Keratinocyte (primary cell): ENCODE data around the gene TMEM240.

ENCODE experiments used
- EZH2 ChIP-seq: IDR thresholded peaks from one replicate; pipeline ENCODE4 v1.6.1; 2012; ENCODE audit warnings: inconsistent platforms, mild to moderate bottlenecking, low read length, moderate library complexity
- TF ChIP-seq, protein P1 (sequence below), 3 experiments: IDR thresholded peaks in 1 of 3; conservative IDR thresholded peaks in 1 of 3; optimal IDR thresholded peaks in 1 of 3; 2 replicates in 2 of 3; 3 replicates in 1 of 3; pipeline versions ENCODE3 to v1.5.1; 2011; ENCODE audit warnings: low read length in 3 of 3, mild to moderate bottlenecking in 3 of 3, moderate library complexity in 2 of 3, control low read depth in 1 of 3, inconsistent platforms in 1 of 3; ENCODE audit not compliant: insufficient read depth in 2 of 3; ENCODE audit errors: extremely low read depth in 1 of 3

DNA sequence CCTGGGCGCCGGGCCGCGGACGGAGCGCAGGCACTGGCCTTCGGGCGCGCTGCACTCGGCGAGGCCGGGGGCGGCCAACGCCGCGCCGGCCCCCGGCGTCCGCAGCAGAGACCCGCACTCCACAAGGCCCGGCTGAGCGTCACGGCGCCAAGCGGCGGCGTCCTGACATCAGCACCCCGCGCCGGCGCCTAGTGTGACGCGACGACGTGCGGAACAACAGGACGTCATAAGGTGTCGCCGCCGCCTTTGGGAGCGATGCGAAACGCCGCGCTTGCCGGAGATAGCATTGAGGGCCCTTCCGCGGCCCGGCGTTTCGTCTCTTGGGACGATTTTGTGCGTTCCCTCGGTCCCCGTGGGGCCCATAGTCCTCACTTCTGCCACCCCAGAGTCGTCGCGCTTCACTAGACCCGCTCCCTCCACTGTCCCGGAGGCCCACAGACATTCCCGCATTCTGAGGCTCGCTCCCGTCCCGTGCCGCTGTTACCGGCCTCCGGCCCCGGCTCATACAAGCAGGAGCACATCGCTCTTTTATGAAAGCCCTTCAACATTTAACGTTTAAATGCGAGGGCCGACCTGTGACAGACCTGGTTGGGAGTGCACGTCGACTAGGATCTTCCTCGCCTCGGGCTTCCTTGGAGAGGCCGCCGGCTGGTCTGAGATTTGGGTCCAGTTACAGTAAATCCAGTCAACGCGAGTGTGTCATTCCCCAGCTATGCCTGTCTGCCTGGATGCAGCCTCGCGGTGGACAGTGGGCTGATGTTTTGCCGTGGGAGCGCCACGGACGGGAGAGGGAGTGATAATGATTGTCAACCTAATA, 34.5 kb upstream of the TMEM240 start, which contains the start of gene SSU72:
- TF ChIP-seq, protein P1, sequence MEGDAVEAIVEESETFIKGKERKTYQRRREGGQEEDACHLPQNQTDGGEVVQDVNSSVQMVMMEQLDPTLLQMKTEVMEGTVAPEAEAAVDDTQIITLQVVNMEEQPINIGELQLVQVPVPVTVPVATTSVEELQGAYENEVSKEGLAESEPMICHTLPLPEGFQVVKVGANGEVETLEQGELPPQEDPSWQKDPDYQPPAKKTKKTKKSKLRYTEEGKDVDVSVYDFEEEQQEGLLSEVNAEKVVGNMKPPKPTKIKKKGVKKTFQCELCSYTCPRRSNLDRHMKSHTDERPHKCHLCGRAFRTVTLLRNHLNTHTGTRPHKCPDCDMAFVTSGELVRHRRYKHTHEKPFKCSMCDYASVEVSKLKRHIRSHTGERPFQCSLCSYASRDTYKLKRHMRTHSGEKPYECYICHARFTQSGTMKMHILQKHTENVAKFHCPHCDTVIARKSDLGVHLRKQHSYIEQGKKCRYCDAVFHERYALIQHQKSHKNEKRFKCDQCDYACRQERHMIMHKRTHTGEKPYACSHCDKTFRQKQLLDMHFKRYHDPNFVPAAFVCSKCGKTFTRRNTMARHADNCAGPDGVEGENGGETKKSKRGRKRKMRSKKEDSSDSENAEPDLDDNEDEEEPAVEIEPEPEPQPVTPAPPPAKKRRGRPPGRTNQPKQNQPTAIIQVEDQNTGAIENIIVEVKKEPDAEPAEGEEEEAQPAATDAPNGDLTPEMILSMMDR (optimal IDR thresholded peaks at IDR 0.05 in 1 of 3, IDR thresholded peaks at IDR 0.05 in 1 of 3, conservative IDR thresholded peaks at IDR 0.05 in 1 of 3; ENCODE audit: extremely low read depth in 1 of 3, insufficient read depth in 2 of 3, low read length in 3 of 3), result no peak
- no peak for TF ChIP-seq EZH2
